Muscle of arm (tissue), 14 donors: ENCODE data around the gene OR6K2. TPM values are rescaled to one million over a fixed set of nuclear protein-coding genes. Genes with fewer than 3 reads are reported as not detected.
"Not testable (repeated sequence)": the region's sequence is repeated elsewhere in the genome, so short reads cannot be mapped to it uniquely, and the experiment has no call there.

Experiments used
- DNase-seq: peaks from one replicate; pipeline ENCODE4 v3.0.0-alpha.2; 2013
- long read RNA-seq, 11 donors: transcript quantifications; one replicate each; lab custom pipeline, GENCODE V29; 2026
- polyA plus RNA-seq, 12 donors: library from polyadenylated mRNA; unstranded; fragments of 120-200 nt; gene quantifications; one replicate each; pipeline ENCODE4 v1.2.1, GENCODE V29; 2013; ENCODE audit not compliant: insufficient read length in 12 of 12

Gene OR6K2
- polyA plus RNA-seq: not detected
- long read RNA-seq, donor 1: 0 reads
- long read RNA-seq, donor 2: 0 reads
- long read RNA-seq, donor 3: 0 reads
- long read RNA-seq, donor 4: 0 reads
- long read RNA-seq, donor 5: 0 reads
- long read RNA-seq, donor 6: 0 reads
- long read RNA-seq, donor 7: 0 reads
- long read RNA-seq, donor 8: 0 reads
- long read RNA-seq, donor 9: 0 reads
- long read RNA-seq, donor 10: 0 reads
- long read RNA-seq, donor 11: 0 reads

GRCh38 chr1:158700552-158700951 lies at the start of gene OR6K2:
Gene OR6K2, minus strand, starts transcription at chr1:158700652. Its CDS starts 0 bp downstream, at chr1:158700652.
- no peak for DNase-seq

- DNase-seq: no peak
These were observed 35.4 kb upstream of the OR6K2 start for GRCh38 chr1:158735848-158736247.

GRCh38 chr1:158732524-158732923 lies 32.1 kb upstream of the OR6K2 start:
- no peak for DNase-seq

- DNase-seq: no peak
These were observed 31.3 kb upstream of the OR6K2 start for GRCh38 chr1:158731707-158732106.

GRCh38 chr1:158730453-158730852 lies 30.0 kb upstream of the OR6K2 start:
- no peak for DNase-seq

GRCh38 chr1:158728510-158729225 lies 28.2 kb upstream of the OR6K2 start:
- DNase-seq: no peak

GRCh38 chr1:158724442-158724841 lies 24.0 kb upstream of the OR6K2 start:
- no peak for DNase-seq

GRCh38 chr1:158720620-158721019 lies 20.2 kb upstream of the OR6K2 start, which contains the start of gene OR6K3:
Gene OR6K3, minus strand, starts transcription at chr1:158720720. Its CDS starts 2,605 bp downstream, at chr1:158718115.
- DNase-seq: no peak

GRCh38 chr1:158719664-158720063 lies 19.2 kb upstream of the OR6K2 start:
- DNase-seq: no peak

- no peak for DNase-seq
These were observed 16.9 kb upstream of the OR6K2 start for GRCh38 chr1:158717344-158717743.

- no peak for DNase-seq
These were observed 15.9 kb upstream of the OR6K2 start for GRCh38 chr1:158716335-158716734.

GRCh38 chr1:158714754-158715153 lies 14.3 kb upstream of the OR6K2 start:
- DNase-seq: no peak

- DNase-seq: no peak
These were observed 10.6 kb upstream of the OR6K2 start for GRCh38 chr1:158711098-158711497.

GRCh38 chr1:158706096-158706495 lies 5.6 kb upstream of the OR6K2 start:
- DNase-seq: no peak

- no peak for DNase-seq
These were observed 5.9 kb downstream of the OR6K2 start for GRCh38 chr1:158694596-158694995.

GRCh38 chr1:158692356-158692755 lies 8.1 kb downstream of the OR6K2 start:
- DNase-seq: no peak

GRCh38 chr1:158691907-158692306 lies 8.5 kb downstream of the OR6K2 start:
- no peak for DNase-seq

GRCh38 chr1:158691149-158691548 lies 9.3 kb downstream of the OR6K2 start:
- DNase-seq: not testable (repeated sequence)

GRCh38 chr1:158689875-158690274 lies 10.6 kb downstream of the OR6K2 start:
- no peak for DNase-seq

GRCh38 chr1:158689110-158689509 lies 11.3 kb downstream of the OR6K2 start:
- DNase-seq: no peak

- not testable (repeated sequence) for DNase-seq
These were observed 12.1 kb downstream of the OR6K2 start for GRCh38 chr1:158688343-158688742.

- no peak for DNase-seq
These were observed 13.4 kb downstream of the OR6K2 start for GRCh38 chr1:158687037-158687436.
